WI38 (cell line): ENCODE measurements around the gene IL1RAPL1.

ENCODE experiments used
- H3K4me3 ChIP-seq: 2 replicates; pipeline ENCODE4 v1.5.1; 2011; ENCODE audit warnings: low read depth, mild to moderate bottlenecking, control low read depth, low read length
- TF ChIP-seq, protein P1 (sequence below): IDR thresholded peaks from 2 replicates; pipeline ENCODE4 v1.5.1; 2012; ENCODE audit warnings: low read depth, mild to moderate bottlenecking, control low read depth, low read length

Gene IL1RAPL1

DNA sequence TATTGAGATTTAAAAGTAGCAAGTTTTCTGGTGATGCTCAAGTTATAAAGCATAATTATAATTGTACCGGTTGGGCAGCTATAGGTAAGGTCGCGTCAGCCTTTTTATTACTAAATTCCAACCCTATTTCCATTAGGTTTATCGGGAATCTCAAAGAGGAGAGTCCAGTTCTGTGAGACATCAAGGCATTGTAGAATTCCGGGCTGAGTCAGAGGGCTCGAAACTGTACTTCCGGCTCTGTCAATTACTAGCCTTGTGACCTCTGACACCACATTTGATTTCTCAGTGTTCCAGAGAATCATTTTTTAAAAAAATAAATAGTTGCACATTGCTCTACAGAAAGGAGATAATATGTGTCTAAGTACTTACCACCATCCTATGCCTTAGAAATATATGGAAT, 4.3 kb downstream of the IL1RAPL1 start:
- TF ChIP-seq, protein P1, sequence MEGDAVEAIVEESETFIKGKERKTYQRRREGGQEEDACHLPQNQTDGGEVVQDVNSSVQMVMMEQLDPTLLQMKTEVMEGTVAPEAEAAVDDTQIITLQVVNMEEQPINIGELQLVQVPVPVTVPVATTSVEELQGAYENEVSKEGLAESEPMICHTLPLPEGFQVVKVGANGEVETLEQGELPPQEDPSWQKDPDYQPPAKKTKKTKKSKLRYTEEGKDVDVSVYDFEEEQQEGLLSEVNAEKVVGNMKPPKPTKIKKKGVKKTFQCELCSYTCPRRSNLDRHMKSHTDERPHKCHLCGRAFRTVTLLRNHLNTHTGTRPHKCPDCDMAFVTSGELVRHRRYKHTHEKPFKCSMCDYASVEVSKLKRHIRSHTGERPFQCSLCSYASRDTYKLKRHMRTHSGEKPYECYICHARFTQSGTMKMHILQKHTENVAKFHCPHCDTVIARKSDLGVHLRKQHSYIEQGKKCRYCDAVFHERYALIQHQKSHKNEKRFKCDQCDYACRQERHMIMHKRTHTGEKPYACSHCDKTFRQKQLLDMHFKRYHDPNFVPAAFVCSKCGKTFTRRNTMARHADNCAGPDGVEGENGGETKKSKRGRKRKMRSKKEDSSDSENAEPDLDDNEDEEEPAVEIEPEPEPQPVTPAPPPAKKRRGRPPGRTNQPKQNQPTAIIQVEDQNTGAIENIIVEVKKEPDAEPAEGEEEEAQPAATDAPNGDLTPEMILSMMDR, result no peak
- no peak overlapping the region for H3K4me3 ChIP-seq

DNA sequence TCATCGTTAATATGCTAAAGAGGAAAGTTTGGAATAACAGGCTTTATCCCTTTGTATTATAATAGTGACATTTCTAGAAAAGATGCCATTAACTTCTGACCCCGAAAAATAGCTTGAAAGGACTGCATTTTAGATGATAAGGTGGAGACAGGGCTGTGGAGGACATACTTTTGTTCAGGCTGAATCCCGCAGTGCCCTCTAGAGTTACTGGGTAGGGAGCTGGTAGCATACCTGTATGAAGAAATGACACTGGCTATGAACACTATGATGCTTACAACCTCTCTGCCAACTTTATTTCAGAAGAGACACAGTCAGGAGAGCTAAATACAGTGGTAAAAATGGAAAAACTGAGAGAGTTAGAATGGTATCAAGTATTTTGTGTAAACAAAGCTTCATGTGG, 8.1 kb downstream of the IL1RAPL1 start:
- H3K4me3 ChIP-seq, result no peak overlapping the region
- TF ChIP-seq, protein P1, result no peak

DNA sequence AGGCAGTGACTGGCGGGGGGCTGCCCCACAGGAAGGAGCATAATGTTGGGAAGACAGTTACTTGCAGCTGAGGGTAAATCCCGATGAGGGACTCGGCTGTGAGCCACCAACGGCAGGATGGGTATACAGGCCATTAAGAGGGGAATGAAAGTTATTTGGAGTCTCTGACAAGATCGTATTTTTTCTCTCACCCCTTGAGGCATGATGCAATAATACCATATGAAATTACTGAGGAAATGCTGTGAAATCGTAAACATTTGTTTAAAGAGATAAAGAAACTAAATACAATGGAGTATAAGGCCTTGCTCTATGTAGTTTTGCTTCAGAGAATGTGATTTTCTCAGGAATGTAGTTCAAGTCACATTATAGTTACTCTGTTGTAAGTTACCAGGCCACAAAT, 12.7 kb downstream of the IL1RAPL1 start:
- H3K4me3 ChIP-seq, result no peak overlapping the region
- TF ChIP-seq, protein P1, result no peak

DNA sequence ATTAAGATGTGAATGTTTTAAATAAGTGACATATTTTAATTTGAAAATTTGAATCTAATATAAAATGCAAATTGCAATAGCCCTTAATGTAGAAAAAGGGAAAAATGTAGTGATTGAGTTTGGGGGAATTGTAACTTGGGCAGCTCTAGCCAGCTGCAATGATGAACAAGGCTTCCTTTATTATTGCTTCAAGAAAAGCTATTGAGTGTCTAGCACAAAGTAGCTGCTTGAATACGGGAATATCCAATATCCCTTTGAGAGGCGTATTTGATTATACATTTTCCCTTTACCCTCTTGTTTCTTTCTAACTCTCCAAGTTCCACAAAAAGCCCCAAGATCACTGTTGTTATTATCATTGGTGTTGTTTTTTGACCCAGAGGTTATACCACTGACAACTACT, 21.8 kb downstream of the IL1RAPL1 start:
- H3K4me3 ChIP-seq, result no peak overlapping the region

DNA sequence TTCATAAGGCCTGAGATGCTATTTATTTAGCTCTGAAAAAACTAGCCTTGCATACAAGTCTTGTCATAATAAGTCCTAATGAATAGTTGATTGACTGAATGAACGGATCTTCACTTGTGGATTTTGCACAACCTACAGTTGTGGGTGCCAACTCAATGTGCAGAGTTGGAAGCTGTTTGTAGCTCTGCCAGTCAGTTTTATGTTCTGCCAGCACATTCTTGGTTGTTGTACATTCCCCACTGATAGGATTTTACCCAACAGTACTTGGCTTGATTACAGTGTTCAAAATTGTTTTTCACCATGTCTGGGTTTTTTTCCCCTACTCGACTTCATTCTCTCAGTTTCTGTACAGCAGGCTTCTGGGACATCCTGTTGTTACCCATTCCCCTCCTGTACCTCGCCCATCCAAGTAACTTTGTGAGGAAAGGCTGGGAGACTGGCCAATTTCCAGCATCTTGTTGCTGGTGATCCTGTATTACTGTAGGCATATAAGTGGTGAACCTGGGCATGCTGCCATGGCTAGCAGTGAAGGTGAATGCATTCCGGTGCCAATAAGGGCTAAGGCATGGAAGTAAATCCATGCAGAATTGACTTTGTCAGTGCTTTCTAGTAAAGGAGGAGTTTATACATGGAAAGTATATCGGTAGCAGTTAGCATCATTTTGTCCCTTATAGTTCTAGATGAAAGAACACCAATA, 22.8 kb downstream of the IL1RAPL1 start:
- H3K4me3 ChIP-seq, result no peak overlapping the region
- TF ChIP-seq, protein P1, result no peak

More for the DNA sequence above, 21.8 kb downstream of the IL1RAPL1 start:
- TF ChIP-seq, protein P1, result no peak

DNA sequence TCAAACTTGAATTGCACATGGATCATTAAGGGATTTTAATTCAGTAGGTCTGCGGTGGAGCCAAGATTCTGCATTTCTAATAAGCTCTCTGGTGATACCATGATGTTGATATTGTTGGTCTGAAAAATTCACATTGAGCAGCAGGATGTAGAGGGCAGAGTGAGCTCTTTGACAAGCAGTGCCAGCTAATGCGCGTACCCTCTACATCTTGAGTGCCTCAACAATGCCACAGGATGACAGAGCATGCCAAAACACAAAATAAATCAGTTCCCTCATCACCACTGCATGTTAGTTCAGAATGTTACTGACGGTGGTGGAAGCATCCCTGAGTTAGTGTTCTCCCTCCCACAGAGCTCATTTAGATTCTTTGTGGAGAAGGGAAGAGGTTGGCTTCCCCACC, 23.5 kb downstream of the IL1RAPL1 start:
- TF ChIP-seq, protein P1, result no peak

DNA sequence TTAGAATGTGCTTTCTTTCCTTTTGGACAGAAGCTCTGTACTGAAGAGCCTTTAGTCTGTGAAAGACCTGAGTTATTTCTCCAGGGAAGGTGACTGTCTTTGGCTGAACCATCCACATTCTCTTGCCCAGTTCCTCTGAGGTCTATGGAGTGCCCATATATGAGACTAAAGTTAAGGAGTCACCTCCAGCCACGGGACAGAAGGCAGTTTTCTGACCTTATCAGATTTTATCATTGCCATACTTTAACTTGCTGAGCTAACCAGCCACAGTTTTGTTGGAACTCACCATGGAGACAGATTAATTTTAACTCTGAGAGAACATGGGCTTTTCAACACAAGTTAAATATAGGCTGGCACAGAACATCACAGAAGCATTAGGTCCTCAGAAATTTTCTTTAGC, 26.3 kb downstream of the IL1RAPL1 start:
- no peak overlapping the region for H3K4me3 ChIP-seq
- TF ChIP-seq, protein P1, result no peak

More for the DNA sequence above, 23.5 kb downstream of the IL1RAPL1 start:
- H3K4me3 ChIP-seq, result no peak overlapping the region
